Measurements from ENCODE around the gene ENDOG. TPM values are rescaled to one million over a fixed set of nuclear protein-coding genes. Genes with fewer than 3 reads are reported as not detected.

Gene ENDOG
- total and polyA plus RNA-seq, 2 experiments from 2014 or later = 18.9 to 32.6 TPM

- Histone ChIP-seq H2AFZ (no peak overlapping the region), H3K4me1 (ENCODE audit: insufficient read depth) (peaks cover 10% of the 10 kb centered on the region), H3K9me2 (replicated peaks; ENCODE audit: insufficient read depth) (no peaks in the 10 kb centered on the region), H4K20me1 (ENCODE audit: insufficient read depth, poor library complexity, severe bottlenecking) (no peaks in the 10 kb centered on the region), H3K79me2 (peaks cover 12% of the 10 kb centered on the region), H3K9me3 (ENCODE audit: low read depth) (no peaks in the 10 kb centered on the region), H3K4me2 (no peak overlapping the region), H3K27me3 (no peaks in the 10 kb centered on the region), H3K27ac (no peak overlapping the region), H3K36me3 (replicated peaks; ENCODE audit: insufficient read depth, low read depth) (no peaks in the 10 kb centered on the region), H3K4me3 (no peak overlapping the region)
- 87% methylated on average over 9 of the region's 12 CpGs for WGBS (ENCODE audit: low lambda C conversion rate, missing lambda C conversion rate)
- DNase-seq (ENCODE audit: low spot score) = peak; percentile 36
- TF ChIP-seq EZH2 (IDR thresholded peaks at IDR 0.05; ENCODE audit: borderline replicate concordance) = no peak
- no peak for TF ChIP-seq CTCF (IDR thresholded peaks at IDR 0.05; ENCODE audit: poor library complexity)
- no peak for TF ChIP-seq EZH2phosphoT487 (IDR thresholded peaks at IDR 0.05; ENCODE audit: low read depth, severe bottlenecking, unreplicated experiment)
Measured at GRCh38 chr9:128823903-128824406, 5.7 kb downstream of the ENDOG start.

GRCh38 chr9:128824911-128825310 lies 6.6 kb downstream of the ENDOG start:
- Histone ChIP-seq H3K9me2 (replicated peaks; ENCODE audit: insufficient read depth) (no peaks in the 10 kb centered on the region), H3K4me2 (no peak overlapping the region), H3K27ac (no peak overlapping the region), H3K4me1 (ENCODE audit: insufficient read depth) (peaks cover 5% of the 10 kb centered on the region), H3K36me3 (replicated peaks; ENCODE audit: insufficient read depth, low read depth) (no peaks in the 10 kb centered on the region), H3K79me2 (peaks cover 12% of the 10 kb centered on the region), H3K4me3 (no peak overlapping the region), H3K9me3 (ENCODE audit: low read depth) (no peaks in the 10 kb centered on the region), H4K20me1 (ENCODE audit: insufficient read depth, poor library complexity, severe bottlenecking) (no peaks in the 10 kb centered on the region), H2AFZ (no peak overlapping the region), H3K27me3 (no peaks in the 10 kb centered on the region)
- no peak for TF ChIP-seq CTCF (IDR thresholded peaks at IDR 0.05; ENCODE audit: poor library complexity)
- no peak for TF ChIP-seq EZH2 (IDR thresholded peaks at IDR 0.05; ENCODE audit: borderline replicate concordance)
- no peak for TF ChIP-seq EZH2phosphoT487 (IDR thresholded peaks at IDR 0.05; ENCODE audit: low read depth, severe bottlenecking, unreplicated experiment)
- 91% methylated on average over 7 of the region's 7 CpGs for WGBS (ENCODE audit: low lambda C conversion rate, missing lambda C conversion rate)
- DNase-seq (ENCODE audit: low spot score) = no peak

- H3K4me2 ChIP-seq = no peak overlapping the region
- peaks cover 12% of the 10 kb centered on the region for H3K79me2 ChIP-seq
- no peak overlapping the region for H3K4me3 ChIP-seq
- TF ChIP-seq EZH2phosphoT487 (IDR thresholded peaks at IDR 0.05; ENCODE audit: low read depth, severe bottlenecking, unreplicated experiment) (no peak), CTCF (IDR thresholded peaks at IDR 0.05; ENCODE audit: poor library complexity) (no peak), EZH2 (IDR thresholded peaks at IDR 0.05; ENCODE audit: borderline replicate concordance) (no peak)
- no peak overlapping the region for H2AFZ ChIP-seq
- no peaks in the 10 kb centered on the region for H4K20me1 ChIP-seq (ENCODE audit: insufficient read depth, poor library complexity, severe bottlenecking)
- DNase-seq (ENCODE audit: low spot score) = no peak
- H3K27me3 ChIP-seq = no peaks in the 10 kb centered on the region
- H3K36me3 ChIP-seq (replicated peaks; ENCODE audit: insufficient read depth, low read depth) = no peaks in the 10 kb centered on the region
- no peaks in the 10 kb centered on the region for H3K9me2 ChIP-seq (replicated peaks; ENCODE audit: insufficient read depth)
- 95% methylated on average over 22 of the region's 22 CpGs for WGBS (ENCODE audit: low lambda C conversion rate, missing lambda C conversion rate)
- no peak overlapping the region for H3K27ac ChIP-seq
- no peaks in the 10 kb centered on the region for H3K9me3 ChIP-seq (ENCODE audit: low read depth)
- peaks cover 5% of the 10 kb centered on the region for H3K4me1 ChIP-seq (ENCODE audit: insufficient read depth)
Measured at GRCh38 chr9:128825923-128826700, 7.8 kb downstream of the ENDOG start.
